Caco-2 (cell line): ENCODE measurements around the gene EMSY. TPM values are rescaled to one million over a fixed set of nuclear protein-coding genes. Genes with fewer than 3 reads are reported as not detected.

Experiments
- BruUV-seq: library from RNA; stranded (reverse); fragments of 400-500 nt; replicated peaks from 2 replicates; lab custom pipeline; 2021; lab: Mats Ljungman, UMichigan
- CTCF ChIA-PET: fragments of 300-600 bp; sonication (Branson Sonifier 250); formaldehyde crosslinking; loops from one replicate; lab custom pipeline; 2022; ENCODE audit warnings: antibody characterized with exemption; lab: Charles Lee
- POLR2A ChIA-PET: fragments of 300-600 bp; sonication (Branson Sonifier 250); formaldehyde crosslinking; loops from one replicate; lab custom pipeline; 2022; ENCODE audit warnings: antibody characterized with exemption; lab: Charles Lee
- DNase-seq, 2 experiments: peaks; one replicate each; pipeline versions ENCODE4 v3.0.0 to v3.0.0-alpha.2; 2020 to 2022
- H3K27me3 ChIP-seq: replicated peaks from 2 replicates; pipeline ENCODE4 v1.6.0; 2011; ENCODE audit warnings: low read length; ENCODE audit not compliant: control insufficient read depth, insufficient read depth
- H3K36me3 ChIP-seq: 2 replicates; pipeline ENCODE4 v1.5.1; 2011; ENCODE audit warnings: low read length; ENCODE audit not compliant: control insufficient read depth, insufficient read depth
- H3K4me1 ChIP-seq: fragments of 250-450 bp; sonication (Bioruptor Pico); 2 replicates; pipeline ENCODE4 v1.5.1; 2020; ENCODE audit warnings: mild to moderate bottlenecking
- H3K4me3 ChIP-seq: 2 replicates; pipeline ENCODE4 v1.5.1; 2011; ENCODE audit warnings: low read depth, mild to moderate bottlenecking, control low read depth, low read length
- H3K9me3 ChIP-seq: fragments of 250-450 bp; sonication (Bioruptor Pico); 2 replicates; pipeline ENCODE4 v1.5.1; 2020; ENCODE audit warnings: mild to moderate bottlenecking, moderate library complexity
- H3K27ac Mint-ChIP-seq: one replicate; pipeline ENCODE4 v1.8.0; 2022; ENCODE audit warnings: mixed read lengths; ENCODE audit not compliant: unreplicated experiment
- H3K27me3 Mint-ChIP-seq: one replicate; pipeline ENCODE4 v1.8.0; 2022; ENCODE audit warnings: mixed read lengths; ENCODE audit not compliant: insufficient read depth, unreplicated experiment
- H3K36me3 Mint-ChIP-seq: one replicate; pipeline ENCODE4 v1.8.0; 2022; ENCODE audit warnings: mild to moderate bottlenecking, mixed read lengths; ENCODE audit not compliant: insufficient read depth, unreplicated experiment
- H3K4me1 Mint-ChIP-seq: one replicate; pipeline ENCODE4 v1.8.0; 2022; ENCODE audit warnings: low read depth, mixed read lengths; ENCODE audit not compliant: unreplicated experiment
- H3K4me3 Mint-ChIP-seq: one replicate; pipeline ENCODE4 v1.8.0; 2022; ENCODE audit warnings: mild to moderate bottlenecking, moderate library complexity, mixed read lengths; ENCODE audit not compliant: unreplicated experiment
- H3K9me3 Mint-ChIP-seq: one replicate; pipeline ENCODE4 v1.8.0; 2022; ENCODE audit warnings: mixed read lengths; ENCODE audit not compliant: unreplicated experiment
- CTCF ChIP-seq, 2 experiments: fragments of 200-600 bp in 1 of 2; IDR thresholded peaks; 1 replicate in 1 of 2; 2 replicates in 1 of 2; pipeline versions ENCODE4 v1.5.1 to v1.8.0; 2011 to 2022; ENCODE audit warnings: antibody characterized with exemption in 1 of 2, control low read depth in 1 of 2, inconsistent platforms in 1 of 2, low read depth in 1 of 2, low read length in 1 of 2, mild to moderate bottlenecking in 1 of 2, moderate library complexity in 1 of 2; ENCODE audit not compliant: insufficient read depth in 1 of 2, severe bottlenecking in 1 of 2, unreplicated experiment in 1 of 2
- intact Hi-C: fragments of 100-400 bp; cut with micrococcal nuclease; formaldehyde crosslinking; loops from one replicate; pipeline ENCODE4 v1.10.0; 2022; ENCODE audit not compliant: unreplicated experiment
- total RNA-seq: library from RNA; stranded (reverse); gene quantifications from 2 replicates; pipeline ENCODE4 v1.2.3, GENCODE V29; 2022

The EMSY gene
- total RNA-seq, 1 experiment from 2014 or later = 43.6 TPM

- Mint-ChIP-seq H3K9me3 (no peaks in the 10 kb centered on the region), H3K27me3 (no peaks in the 10 kb centered on the region), H3K36me3 (peaks cover 45% of the 10 kb centered on the region), H3K4me3 (no peak overlapping the region), H3K27ac (no peak overlapping the region), H3K4me1 (no peaks in the 10 kb centered on the region)
- Histone ChIP-seq H3K36me3 (no peaks in the 10 kb centered on the region; the same call in 1 of the 2 replicates), H3K9me3 (no peaks in the 10 kb centered on the region), H3K4me1 (no peaks in the 10 kb centered on the region), H3K27me3 (no peaks in the 10 kb centered on the region), H3K4me3 (no peak overlapping the region)
- BruUV-seq = no TSS peak
- DNase-seq = no peak
- ChIA-PET POLR2A (no interaction called here), CTCF (no interaction called here)
- no peak for TF ChIP-seq CTCF (IDR thresholded peaks at IDR 0.05; ENCODE audit: insufficient read depth in 1 of 2, low read depth in 1 of 2, low read length in 1 of 2, severe bottlenecking in 1 of 2, unreplicated experiment in 1 of 2)
- intact Hi-C loops = no loop called here
Observed at GRCh38 chr11:76469141-76469540, 24.3 kb downstream of the EMSY start.

- POLR2A ChIA-PET = no interaction called here
- no peaks in the 10 kb centered on the region for H3K4me1 Mint-ChIP-seq
- H3K9me3 Mint-ChIP-seq = no peaks in the 10 kb centered on the region
- Histone ChIP-seq H3K36me3 (no peaks in the 10 kb centered on the region; the same call in 1 of the 2 replicates), H3K4me1 (no peaks in the 10 kb centered on the region), H3K9me3 (no peaks in the 10 kb centered on the region), H3K27me3 (no peaks in the 10 kb centered on the region), H3K4me3 (no peak overlapping the region)
- no peak for DNase-seq
- H3K4me3 Mint-ChIP-seq = no peak overlapping the region
- no peak overlapping the region for H3K27ac Mint-ChIP-seq
- H3K27me3 Mint-ChIP-seq = no peaks in the 10 kb centered on the region
- TF ChIP-seq CTCF (IDR thresholded peaks at IDR 0.05; ENCODE audit: insufficient read depth in 1 of 2, low read depth in 1 of 2, low read length in 1 of 2, severe bottlenecking in 1 of 2, unreplicated experiment in 1 of 2) = no peak
- no TSS peak for BruUV-seq
- CTCF ChIA-PET = no interaction called here
- intact Hi-C loops = no loop called here
- H3K36me3 Mint-ChIP-seq = peaks cover 26% of the 10 kb centered on the region
Observed at GRCh38 chr11:76471382-76471781, 26.6 kb downstream of the EMSY start.

- BruUV-seq = no TSS peak
- no peaks in the 10 kb centered on the region for H3K27me3 Mint-ChIP-seq
- no peaks in the 10 kb centered on the region for H3K27me3 ChIP-seq
- peaks cover 27% of the 10 kb centered on the region for H3K9me3 Mint-ChIP-seq
- TF ChIP-seq CTCF (IDR thresholded peaks at IDR 0.05; ENCODE audit: insufficient read depth in 1 of 2, low read depth in 1 of 2, low read length in 1 of 2, severe bottlenecking in 1 of 2, unreplicated experiment in 1 of 2) = no peak
- H3K4me1 Mint-ChIP-seq = no peaks in the 10 kb centered on the region
- POLR2A ChIA-PET = no interaction called here
- CTCF ChIA-PET = no interaction called here
- no peak overlapping the region for H3K4me3 Mint-ChIP-seq
- peaks cover 59% of the 10 kb centered on the region for H3K36me3 Mint-ChIP-seq
- no peak overlapping the region for H3K4me3 ChIP-seq
- H3K9me3 ChIP-seq = peaks cover 28% of the 10 kb centered on the region
- no peaks in the 10 kb centered on the region for H3K4me1 ChIP-seq
- peaks cover 10% of the 10 kb centered on the region for H3K36me3 ChIP-seq
- DNase-seq = no peak
- intact Hi-C loops = no loop called here
- no peak overlapping the region for H3K27ac Mint-ChIP-seq
Observed at GRCh38 chr11:76480241-76480640, 35.4 kb downstream of the EMSY start.
